Endodermal cell (in vitro differentiated cells): Measurements from ENCODE around the gene MEI1. TPM values are rescaled to one million over a fixed set of nuclear protein-coding genes. Genes with fewer than 3 reads are reported as not detected.

ENCODE experiments used
- DNase-seq: peaks from one replicate; pipeline ENCODE4 v3.0.0-alpha.2; 2017
- H3K27ac ChIP-seq: 2 replicates; pipeline ENCODE4 v1.5.1; 2013; ENCODE audit warnings: mild to moderate bottlenecking, low read depth, low read length, moderate library complexity
- H3K27me3 ChIP-seq: 2 replicates; pipeline ENCODE4 v1.6.1; 2013; ENCODE audit warnings: mild to moderate bottlenecking, low read length, moderate library complexity; ENCODE audit not compliant: insufficient read depth, control insufficient read depth, poor library complexity, severe bottlenecking
- H3K36me3 ChIP-seq: 2 replicates; pipeline ENCODE4 v1.7.0; 2013; ENCODE audit warnings: mild to moderate bottlenecking, low read length, moderate library complexity; ENCODE audit not compliant: control insufficient read depth, insufficient read depth
- H3K4me1 ChIP-seq: one replicate; pipeline ENCODE4 v1.7.0; 2013; ENCODE audit warnings: low read length; ENCODE audit not compliant: control insufficient read depth, insufficient read depth
- H3K4me3 ChIP-seq: 2 replicates; pipeline ENCODE4 v1.5.1; 2013; ENCODE audit warnings: mild to moderate bottlenecking, low read length, moderate library complexity
- H3K9ac ChIP-seq: 2 replicates; pipeline ENCODE4 v1.6.1; 2013; ENCODE audit warnings: mild to moderate bottlenecking, low read length, moderate library complexity; ENCODE audit not compliant: poor library complexity, severe bottlenecking; ENCODE audit errors: extremely low read depth
- H3K9me3 ChIP-seq: 2 replicates; pipeline ENCODE4 v1.6.1; 2013; ENCODE audit warnings: mild to moderate bottlenecking, low read length, moderate library complexity; ENCODE audit not compliant: control insufficient read depth
- H3K27ac Mint-ChIP-seq: 2 replicates; pipeline ENCODE4 v1.8.0; 2020; ENCODE audit warnings: mixed read lengths
- H3K27me3 Mint-ChIP-seq: 2 replicates; pipeline ENCODE4 v1.8.0; 2021; ENCODE audit warnings: mild to moderate bottlenecking, mixed read lengths; ENCODE audit not compliant: insufficient read depth
- H3K36me3 Mint-ChIP-seq: 2 replicates; pipeline ENCODE4 v1.8.0; 2020; ENCODE audit warnings: low read depth, mixed read lengths
- H3K4me1 Mint-ChIP-seq: 2 replicates; pipeline ENCODE4 v1.8.0; 2020; ENCODE audit warnings: mixed read lengths
- H3K4me3 Mint-ChIP-seq: 2 replicates; pipeline ENCODE4 v1.8.0; 2020; ENCODE audit warnings: mild to moderate bottlenecking, moderate library complexity, mixed read lengths
- H3K9me3 Mint-ChIP-seq: 2 replicates; pipeline ENCODE4 v1.8.0; 2020; ENCODE audit warnings: mild to moderate bottlenecking, mixed read lengths
- CTCF ChIP-seq: fragments of 200-600 bp; sonication (generic); conservative IDR thresholded peaks from 2 replicates; pipeline ENCODE4 v1.5.0; 2021; ENCODE audit warnings: antibody characterized with exemption, mild to moderate bottlenecking
- WGBS, 2 experiments: methylation state at CpG; one replicate each; pipeline versions ENCODE4 v1.1.5 to v1.1.7; 2013; ENCODE audit warnings: missing lambda C conversion rate in 2 of 2, mixed read lengths in 1 of 2; ENCODE audit not compliant: insufficient coverage in 1 of 2, insufficient read length in 1 of 2; 5-methylcytosine and 5-hydroxymethylcytosine counted together
- total RNA-seq, 2 donors: library from RNA; stranded (reverse); fragmentation: NEBNext Ultra II Directional in 1 of 2; extraction: Animal tissue kit (Norgen Biotek cat#: 25700) in 1 of 2; gene quantifications; 2 replicates in 1 of 2; 3 replicates in 1 of 2; pipeline ENCODE4 v1.2.1, GENCODE V29; 2021

The MEI1 gene
- total RNA-seq, 2 donors from 2014 or later: 1.2 to 1.5 TPM

- peak overlapping the region; percentile 86 for H3K4me3 ChIP-seq
- peaks cover 32% of the 10 kb centered on the region for H3K36me3 ChIP-seq
- no peaks in the 10 kb centered on the region for H3K27me3 Mint-ChIP-seq
- H3K4me3 Mint-ChIP-seq: peak overlapping the region; percentile 83
- H3K4me1 Mint-ChIP-seq: no peaks in the 10 kb centered on the region
- 69 to 80% methylated on average over 12 to 14 of the region's 14 CpGs for WGBS, 2 experiments
- no peak for DNase-seq
- peak overlapping the region; percentile 94 for H3K27ac Mint-ChIP-seq
- peak overlapping the region; percentile 69 for H3K9ac ChIP-seq
- no peaks in the 10 kb centered on the region for H3K9me3 ChIP-seq
- H3K27ac ChIP-seq: no peak overlapping the region
- TF ChIP-seq CTCF: no peak
- H3K4me1 ChIP-seq: no peaks in the 10 kb centered on the region
- no peaks in the 10 kb centered on the region for H3K9me3 Mint-ChIP-seq
- no peaks in the 10 kb centered on the region for H3K27me3 ChIP-seq
- peaks cover 31% of the 10 kb centered on the region for H3K36me3 Mint-ChIP-seq
These were observed 17.7 kb upstream of the MEI1 start for GRCh38 chr22:41681616-41682015.

GRCh38 chr22:41682033-41682807 lies 17.1 kb upstream of the MEI1 start:
- DNase-seq: peak; percentile 91
- 56 to 74% methylated on average over 32 to 50 of the region's 50 CpGs for WGBS, 2 experiments
- Mint-ChIP-seq H3K27ac (peak overlapping the region; percentile 94), H3K27me3 (no peaks in the 10 kb centered on the region), H3K36me3 (peaks cover 27% of the 10 kb centered on the region), H3K9me3 (no peaks in the 10 kb centered on the region), H3K4me1 (no peaks in the 10 kb centered on the region), H3K4me3 (peak overlapping the region; percentile 83)
- no peak for TF ChIP-seq CTCF
- Histone ChIP-seq H3K4me3 (peak overlapping the region; percentile 86), H3K4me1 (no peaks in the 10 kb centered on the region), H3K27me3 (no peaks in the 10 kb centered on the region), H3K36me3 (peaks cover 32% of the 10 kb centered on the region), H3K9ac (peak overlapping the region; percentile 69), H3K27ac (peak overlapping the region; percentile 36), H3K9me3 (no peaks in the 10 kb centered on the region)

- Histone ChIP-seq H3K27me3 (no peaks in the 10 kb centered on the region), H3K27ac (no peak overlapping the region), H3K9ac (no peak overlapping the region), H3K36me3 (peaks cover 28% of the 10 kb centered on the region), H3K4me1 (no peaks in the 10 kb centered on the region), H3K9me3 (no peaks in the 10 kb centered on the region), H3K4me3 (peak overlapping the region; percentile 86)
- Mint-ChIP-seq H3K36me3 (peaks cover 23% of the 10 kb centered on the region), H3K27me3 (no peaks in the 10 kb centered on the region), H3K4me1 (peaks cover 7% of the 10 kb centered on the region), H3K9me3 (no peaks in the 10 kb centered on the region), H3K27ac (peak overlapping the region; percentile 94), H3K4me3 (peak overlapping the region; percentile 83)
- no peak for DNase-seq
- WGBS, 2 experiments: 90 to 93% methylated on average over 9 of the region's 9 CpGs
- no peak for TF ChIP-seq CTCF
These were observed 16.3 kb upstream of the MEI1 start for GRCh38 chr22:41683052-41683451.
